H7 (cell line): Measurements from ENCODE around the gene ZNRF1. TPM values are rescaled to one million over a fixed set of nuclear protein-coding genes. Genes with fewer than 3 reads are reported as not detected.
"Not testable (repeated sequence)": the region's sequence is repeated elsewhere in the genome, so short reads cannot be mapped to it uniquely, and the experiment has no call there.

ENCODE experiments used
- DNase-seq: peaks from one replicate; pipeline ENCODE4 v3.0.0; 2012
- H3K27me3 ChIP-seq: 2 replicates; pipeline ENCODE4 v1.6.0; 2011; ENCODE audit warnings: mild to moderate bottlenecking, low read length; ENCODE audit not compliant: control insufficient read depth, insufficient read depth
- H3K36me3 ChIP-seq: replicated peaks from 2 replicates; pipeline ENCODE4 v1.5.1; 2011; ENCODE audit warnings: low read length; ENCODE audit not compliant: control insufficient read depth, insufficient read depth
- H3K4me3 ChIP-seq: 2 replicates; pipeline ENCODE4 v1.5.1; 2011; ENCODE audit warnings: low read depth, mild to moderate bottlenecking, control low read depth, low read length, moderate library complexity; ENCODE audit not compliant: insufficient read depth
- total RNA-seq: library from RNA; depleted of rRNA; stranded (reverse); fragments of >200 nt; shearing (Covaris generic); gene quantifications from 2 replicates; pipeline ENCODE4 v1.2.3, GENCODE V29; 2014

Gene ZNRF1
- total RNA-seq, 1 experiment from 2014 or later: 37.3 TPM

- no peak for DNase-seq
- Histone ChIP-seq H3K36me3 (no peaks in the 10 kb centered on the region), H3K4me3 (no peak overlapping the region), H3K27me3 (no peaks in the 10 kb centered on the region)
These were observed 81.6 kb downstream of the ZNRF1 start for GRCh38 chr16:75080205-75081029.

GRCh38 chr16:75081179-75081859 lies 82.5 kb downstream of the ZNRF1 start:
- no peak for DNase-seq
- Histone ChIP-seq H3K4me3 (no peak overlapping the region), H3K27me3 (no peaks in the 10 kb centered on the region), H3K36me3 (no peaks in the 10 kb centered on the region)

- H3K36me3 ChIP-seq: no peaks in the 10 kb centered on the region
- no peaks in the 10 kb centered on the region for H3K27me3 ChIP-seq
- DNase-seq: no peak
- no peak overlapping the region for H3K4me3 ChIP-seq
These were observed 85.0 kb downstream of the ZNRF1 start for GRCh38 chr16:75083813-75084212.

- Histone ChIP-seq H3K36me3 (no peaks in the 10 kb centered on the region), H3K27me3 (no peaks in the 10 kb centered on the region), H3K4me3 (no peak overlapping the region)
- DNase-seq: no peak
These were observed 86.7 kb downstream of the ZNRF1 start for GRCh38 chr16:75085556-75085955.

- DNase-seq: no peak
- Histone ChIP-seq H3K27me3 (no peaks in the 10 kb centered on the region), H3K4me3 (no peak overlapping the region), H3K36me3 (no peaks in the 10 kb centered on the region)
These were observed 87.5 kb downstream of the ZNRF1 start for GRCh38 chr16:75086281-75086680.

- H3K36me3 ChIP-seq: no peaks in the 10 kb centered on the region
- no peak overlapping the region for H3K4me3 ChIP-seq
- DNase-seq: no peak
- no peaks in the 10 kb centered on the region for H3K27me3 ChIP-seq
These were observed 88.0 kb downstream of the ZNRF1 start for GRCh38 chr16:75086688-75087374.

GRCh38 chr16:75087375-75087979 lies 88.7 kb downstream of the ZNRF1 start:
- Histone ChIP-seq H3K4me3 (no peak overlapping the region), H3K36me3 (no peaks in the 10 kb centered on the region), H3K27me3 (no peaks in the 10 kb centered on the region)
- no peak for DNase-seq

- no peak overlapping the region for H3K4me3 ChIP-seq
- H3K27me3 ChIP-seq: no peaks in the 10 kb centered on the region
- DNase-seq: no peak
- no peaks in the 10 kb centered on the region for H3K36me3 ChIP-seq
These were observed 89.4 kb downstream of the ZNRF1 start for GRCh38 chr16:75088216-75088615.

- DNase-seq: no peak
- Histone ChIP-seq H3K27me3 (no peaks in the 10 kb centered on the region), H3K4me3 (no peak overlapping the region), H3K36me3 (no peaks in the 10 kb centered on the region)
These were observed 90.1 kb downstream of the ZNRF1 start for GRCh38 chr16:75088934-75089333.

- DNase-seq: no peak
- Histone ChIP-seq H3K36me3 (peaks cover 2% of the 10 kb centered on the region; the same call in 1 of the 2 replicates), H3K27me3 (no peaks in the 10 kb centered on the region), H3K4me3 (no peak overlapping the region)
These were observed 90.8 kb downstream of the ZNRF1 start for GRCh38 chr16:75089486-75090202.

- not testable (repeated sequence) for H3K4me3 ChIP-seq, H3K36me3 ChIP-seq, H3K27me3 ChIP-seq, DNase-seq
These were observed 92.1 kb downstream of the ZNRF1 start for GRCh38 chr16:75090899-75091298.

GRCh38 chr16:75091619-75092018 lies 92.8 kb downstream of the ZNRF1 start:
- H3K4me3 ChIP-seq, H3K27me3 ChIP-seq, DNase-seq, H3K36me3 ChIP-seq: not testable (repeated sequence)

GRCh38 chr16:75092777-75093176 lies 94.0 kb downstream of the ZNRF1 start:
- H3K4me3 ChIP-seq: no peak overlapping the region
- peak; percentile 67 for DNase-seq
- H3K27me3 ChIP-seq: no peaks in the 10 kb centered on the region
- peaks cover 2% of the 10 kb centered on the region; the same call in 1 of the 2 replicates for H3K36me3 ChIP-seq
